WTC11 (cell line): ENCODE data around the gene CDIPT. TPM values are rescaled to one million over a fixed set of nuclear protein-coding genes. Genes with fewer than 3 reads are reported as not detected.
A peak's percentile ranks its signal among the peaks of the same experiment; 100 is the strongest.
"Not testable (repeated sequence)": the region's sequence is repeated elsewhere in the genome, so short reads cannot be mapped to it uniquely, and the experiment has no call there.

Source experiments
- ATAC-seq: fragments of 200-7000 bp; cut with Tn5 transposase; 2 replicates; pipeline ENCODE4 v1.10.0; 2021; ENCODE audit warnings: mild to moderate bottlenecking, moderate library complexity
- CTCF ChIA-PET: fragments of 300-600 bp; sonication (Branson Sonifier 250); formaldehyde crosslinking; loops from one replicate; lab custom pipeline; 2021; ENCODE audit warnings: antibody characterized with exemption; lab: Charles Lee
- POLR2A ChIA-PET: fragments of 350-600 bp; sonication (Branson Sonifier 250); formaldehyde crosslinking; loops from one replicate; lab custom pipeline; 2021; ENCODE audit warnings: antibody characterized with exemption; lab: Charles Lee
- DNase-seq: peaks from one replicate; pipeline ENCODE4 v3.0.0; 2021; ENCODE audit warnings: low spot score
- H3K27ac Mint-ChIP-seq: 2 replicates; pipeline ENCODE4 v1.8.0; 2021; ENCODE audit warnings: mixed read lengths
- H3K27me3 Mint-ChIP-seq: 2 replicates; pipeline ENCODE4 v1.8.0; 2021; ENCODE audit warnings: low read depth, mild to moderate bottlenecking, moderate library complexity, mixed read lengths
- H3K36me3 Mint-ChIP-seq: 2 replicates; pipeline ENCODE4 v1.8.0; 2021; ENCODE audit warnings: mixed read lengths
- H3K4me1 Mint-ChIP-seq: 2 replicates; pipeline ENCODE4 v1.8.0; 2022; ENCODE audit warnings: mixed read lengths
- H3K4me3 Mint-ChIP-seq: 2 replicates; pipeline ENCODE4 v1.8.0; 2021; ENCODE audit warnings: mild to moderate bottlenecking, moderate library complexity, mixed read lengths
- H3K9me3 Mint-ChIP-seq: 2 replicates; pipeline ENCODE4 v1.8.0; 2021; ENCODE audit warnings: mixed read lengths
- GTF2I ChIP-seq: fragments of 250-450 bp; sonication (Bioruptor Pico); conservative IDR thresholded peaks from 2 replicates; pipeline ENCODE4 v1.4.0; 2021; ENCODE audit warnings: mild to moderate bottlenecking
- JAZF1 ChIP-seq: fragments of 250-450 bp; sonication (Bioruptor Pico); IDR thresholded peaks from 2 replicates; pipeline ENCODE4 v1.9.0; 2021; ENCODE audit warnings: moderate library complexity, mild to moderate bottlenecking, inconsistent platforms
- NFE2L1 ChIP-seq: sonication (generic); formaldehyde crosslinking; IDR thresholded peaks from 2 replicates; pipeline ENCODE4 v1.8.1; 2023; ENCODE audit warnings: missing genetic modification reagents
- RORB ChIP-seq: fragments of 250-450 bp; sonication (Bioruptor Pico); IDR thresholded peaks from 2 replicates; pipeline ENCODE4 v1.9.0; 2021; ENCODE audit warnings: mild to moderate bottlenecking
- SMAD3 ChIP-seq: sonication (generic); formaldehyde crosslinking; IDR thresholded peaks from 2 replicates; pipeline ENCODE4 v1.8.0; 2022; ENCODE audit warnings: missing genetic modification reagents, mild to moderate bottlenecking, borderline replicate concordance
- ZNF232 ChIP-seq: sonication (generic); formaldehyde crosslinking; IDR thresholded peaks from 2 replicates; pipeline ENCODE4 v1.8.0; 2022; ENCODE audit warnings: mild to moderate bottlenecking, missing genetic modification reagents
- total RNA-seq: library from RNA; stranded (reverse); gene quantifications from 3 replicates; pipeline ENCODE4 v1.2.3, GENCODE V29; 2021
- TF ChIP-seq, protein P1 (sequence below): sonication (generic); formaldehyde crosslinking; IDR thresholded peaks from 2 replicates; pipeline ENCODE4 v1.8.0; 2022; ENCODE audit warnings: missing genetic modification reagents
- TF ChIP-seq, protein P2 (sequence below): fragments of 250-450 bp; sonication (Bioruptor Pico); IDR thresholded peaks from 2 replicates; pipeline ENCODE4 v1.9.0; 2021; ENCODE audit warnings: moderate library complexity, mild to moderate bottlenecking, inconsistent platforms, borderline replicate concordance
- TF ChIP-seq, protein P3 (sequence below): sonication (generic); formaldehyde crosslinking; IDR thresholded peaks from 2 replicates; pipeline ENCODE4 v1.8.1; 2022; ENCODE audit warnings: low read depth, missing genetic modification reagents, borderline replicate concordance
- TF ChIP-seq, protein P4 (sequence below): sonication (generic); formaldehyde crosslinking; IDR thresholded peaks from 2 replicates; pipeline ENCODE4 v1.8.1; 2023; ENCODE audit warnings: mild to moderate bottlenecking, missing genetic modification reagents, borderline replicate concordance
- TF ChIP-seq, protein P5 (sequence below): fragments of 250-450 bp; sonication (Bioruptor Pico); IDR thresholded peaks from 2 replicates; pipeline ENCODE4 v2.1.2; 2022; ENCODE audit warnings: mild to moderate bottlenecking, moderate library complexity
- TF ChIP-seq, protein P6 (sequence below): sonication (generic); formaldehyde crosslinking; IDR thresholded peaks from 2 replicates; pipeline ENCODE4 v1.8.1; 2023; ENCODE audit warnings: mild to moderate bottlenecking, missing genetic modification reagents, moderate library complexity

Gene CDIPT
- total RNA-seq, 1 experiment from 2014 or later: 71.7 TPM

DNA sequence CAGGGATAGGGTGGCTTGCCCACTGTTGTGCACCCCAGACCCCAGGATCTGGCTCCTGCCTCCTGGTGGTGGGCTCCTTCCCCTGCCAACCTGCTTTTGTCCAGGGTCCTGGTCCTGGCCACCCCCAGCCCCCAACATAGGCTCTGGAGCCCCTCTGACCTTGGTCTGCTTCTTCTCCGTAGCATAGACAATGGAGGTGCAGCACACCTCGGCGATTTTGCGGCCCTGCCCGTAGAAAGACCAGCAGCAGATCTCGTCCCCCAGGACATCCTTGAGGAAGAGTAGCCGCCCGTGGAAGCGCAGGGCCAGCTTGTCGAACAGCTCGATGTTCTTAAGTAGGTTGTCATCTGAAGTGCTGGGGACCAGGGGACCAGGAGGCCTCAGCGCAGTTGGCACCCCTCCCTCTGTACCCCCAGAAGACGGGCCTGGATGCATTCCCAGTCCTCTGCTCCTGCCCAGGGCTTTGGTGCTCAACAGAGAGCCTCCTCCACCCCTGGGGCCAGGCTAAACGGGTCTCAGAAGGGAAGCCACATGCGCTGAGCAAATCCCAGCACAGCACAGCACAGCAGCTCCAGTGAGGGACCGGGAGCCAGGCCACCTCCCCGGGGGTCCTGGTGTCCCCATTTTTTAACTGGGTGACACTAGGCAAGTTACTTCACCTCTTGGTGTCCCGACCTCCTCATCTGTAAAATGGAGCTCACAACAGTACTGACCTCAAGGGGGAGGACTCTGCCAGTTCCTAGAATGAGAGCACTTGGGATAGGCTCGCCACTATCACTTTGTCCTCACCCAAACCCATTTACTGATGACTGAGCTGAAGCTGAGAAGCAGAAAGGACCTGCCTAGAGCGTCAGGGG is 48.0 kb upstream of the CDIPT start:
- Mint-ChIP-seq H3K36me3 (no peaks in the 10 kb centered on the region), H3K4me1 (peaks cover 8% of the 10 kb centered on the region), H3K27ac (no peak overlapping the region), H3K9me3 (no peaks in the 10 kb centered on the region), H3K4me3 (no peak overlapping the region), H3K27me3 (no peaks in the 10 kb centered on the region)
- TF ChIP-seq ZNF232 (CRISPR knock-in tag) (no peak), RORB (CRISPR knock-in tag) (no peak), JAZF1 (CRISPR knock-in tag) (no peak)
- TF ChIP-seq, protein P1, sequence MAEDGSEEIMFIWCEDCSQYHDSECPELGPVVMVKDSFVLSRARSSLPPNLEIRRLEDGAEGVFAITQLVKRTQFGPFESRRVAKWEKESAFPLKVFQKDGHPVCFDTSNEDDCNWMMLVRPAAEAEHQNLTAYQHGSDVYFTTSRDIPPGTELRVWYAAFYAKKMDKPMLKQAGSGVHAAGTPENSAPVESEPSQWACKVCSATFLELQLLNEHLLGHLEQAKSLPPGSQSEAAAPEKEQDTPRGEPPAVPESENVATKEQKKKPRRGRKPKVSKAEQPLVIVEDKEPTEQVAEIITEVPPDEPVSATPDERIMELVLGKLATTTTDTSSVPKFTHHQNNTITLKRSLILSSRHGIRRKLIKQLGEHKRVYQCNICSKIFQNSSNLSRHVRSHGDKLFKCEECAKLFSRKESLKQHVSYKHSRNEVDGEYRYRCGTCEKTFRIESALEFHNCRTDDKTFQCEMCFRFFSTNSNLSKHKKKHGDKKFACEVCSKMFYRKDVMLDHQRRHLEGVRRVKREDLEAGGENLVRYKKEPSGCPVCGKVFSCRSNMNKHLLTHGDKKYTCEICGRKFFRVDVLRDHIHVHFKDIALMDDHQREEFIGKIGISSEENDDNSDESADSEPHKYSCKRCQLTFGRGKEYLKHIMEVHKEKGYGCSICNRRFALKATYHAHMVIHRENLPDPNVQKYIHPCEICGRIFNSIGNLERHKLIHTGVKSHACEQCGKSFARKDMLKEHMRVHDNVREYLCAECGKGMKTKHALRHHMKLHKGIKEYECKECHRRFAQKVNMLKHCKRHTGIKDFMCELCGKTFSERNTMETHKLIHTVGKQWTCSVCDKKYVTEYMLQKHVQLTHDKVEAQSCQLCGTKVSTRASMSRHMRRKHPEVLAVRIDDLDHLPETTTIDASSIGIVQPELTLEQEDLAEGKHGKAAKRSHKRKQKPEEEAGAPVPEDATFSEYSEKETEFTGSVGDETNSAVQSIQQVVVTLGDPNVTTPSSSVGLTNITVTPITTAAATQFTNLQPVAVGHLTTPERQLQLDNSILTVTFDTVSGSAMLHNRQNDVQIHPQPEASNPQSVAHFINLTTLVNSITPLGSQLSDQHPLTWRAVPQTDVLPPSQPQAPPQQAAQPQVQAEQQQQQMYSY (CRISPR knock-in tag): no peak
- TF ChIP-seq, protein P2, sequence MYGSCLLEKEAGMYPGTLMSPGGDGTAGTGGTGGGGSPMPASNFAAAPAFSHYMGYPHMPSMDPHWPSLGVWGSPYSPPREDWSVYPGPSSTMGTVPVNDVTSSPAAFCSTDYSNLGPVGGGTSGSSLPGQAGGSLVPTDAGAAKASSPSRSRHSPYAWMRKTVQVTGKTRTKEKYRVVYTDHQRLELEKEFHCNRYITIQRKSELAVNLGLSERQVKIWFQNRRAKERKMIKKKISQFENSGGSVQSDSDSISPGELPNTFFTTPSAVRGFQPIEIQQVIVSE (CRISPR knock-in tag): no peak
- TF ChIP-seq, protein P3, sequence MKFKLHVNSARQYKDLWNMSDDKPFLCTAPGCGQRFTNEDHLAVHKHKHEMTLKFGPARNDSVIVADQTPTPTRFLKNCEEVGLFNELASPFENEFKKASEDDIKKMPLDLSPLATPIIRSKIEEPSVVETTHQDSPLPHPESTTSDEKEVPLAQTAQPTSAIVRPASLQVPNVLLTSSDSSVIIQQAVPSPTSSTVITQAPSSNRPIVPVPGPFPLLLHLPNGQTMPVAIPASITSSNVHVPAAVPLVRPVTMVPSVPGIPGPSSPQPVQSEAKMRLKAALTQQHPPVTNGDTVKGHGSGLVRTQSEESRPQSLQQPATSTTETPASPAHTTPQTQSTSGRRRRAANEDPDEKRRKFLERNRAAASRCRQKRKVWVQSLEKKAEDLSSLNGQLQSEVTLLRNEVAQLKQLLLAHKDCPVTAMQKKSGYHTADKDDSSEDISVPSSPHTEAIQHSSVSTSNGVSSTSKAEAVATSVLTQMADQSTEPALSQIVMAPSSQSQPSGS (CRISPR knock-in tag): no peak
- POLR2A ChIA-PET: interaction anchor here (0.6 to 1.3 kb wide), 2 partner anchors 16 to 17 kb away, joined by 4 to 5 read pairs; no protein-coding TSS in a partner anchor
- ATAC-seq (peak; percentile 18), DNase-seq (no peak)
- CTCF ChIA-PET: interaction anchor here (0.6 to 1.7 kb wide), 15 partner anchors 11 to 155 kb away, joined by 3 to 11 read pairs (median 4); partner anchors contain the start of genes ASPHD1, KCTD13, SEZ6L2 and TAOK2

DNA sequence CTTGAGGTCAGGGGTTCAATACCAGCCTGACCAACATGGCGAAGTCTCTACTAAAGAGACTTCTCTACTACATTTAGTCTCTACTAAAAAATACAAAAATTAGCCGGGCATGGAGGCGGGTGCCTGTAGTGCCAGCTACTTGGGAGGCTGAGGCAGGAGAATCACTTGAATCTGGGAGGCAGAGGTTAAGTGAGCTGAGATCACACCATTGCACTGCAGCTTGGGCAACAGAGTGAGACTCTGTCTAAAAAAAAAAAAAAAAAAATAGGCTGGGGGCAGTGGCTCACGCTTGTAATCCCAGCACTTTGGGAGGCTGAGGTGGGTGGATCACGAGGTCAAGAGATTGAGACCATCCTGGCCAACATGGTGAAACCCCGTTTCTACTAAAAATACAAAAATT is 46.8 kb upstream of the CDIPT start:
- H3K36me3 Mint-ChIP-seq, POLR2A ChIA-PET: not testable (repeated sequence)
- CTCF ChIA-PET: interaction anchor here (0.6 to 2.7 kb wide), 5 partner anchors 10 to 96 kb away, joined by 3 to 10 read pairs (median 3); partner anchors contain the start of genes ASPHD1 and SEZ6L2

DNA sequence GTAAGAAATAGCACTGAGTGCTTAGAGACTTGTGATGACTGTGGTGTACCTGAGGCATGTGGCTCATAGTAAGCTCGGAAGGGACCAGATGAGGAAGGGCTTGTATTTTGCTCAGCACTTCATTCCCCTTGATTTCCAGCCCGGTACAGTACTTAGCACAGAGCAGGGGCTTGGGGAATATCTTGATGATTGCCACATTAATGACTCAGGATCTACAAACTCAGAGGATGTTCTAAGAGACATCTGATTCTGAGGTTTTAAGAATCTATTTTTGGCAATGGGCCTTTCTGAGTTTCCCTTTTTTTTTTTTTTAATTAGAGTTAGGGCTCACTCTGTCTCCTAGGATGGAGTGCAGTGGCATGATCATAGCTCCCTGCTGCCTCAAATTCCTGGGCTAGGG is 46.4 kb upstream of the CDIPT start:
- CTCF ChIA-PET: interaction anchor here (0.6 to 2.7 kb wide), 5 partner anchors 9 to 123 kb away, joined by 3 to 10 read pairs (median 3); partner anchors contain the start of genes ASPHD1 and SEZ6L2
- Mint-ChIP-seq H3K36me3 (peaks cover 4% of the 10 kb centered on the region; the same call in 1 of the 2 replicates), H3K9me3 (no peaks in the 10 kb centered on the region), H3K4me3 (no peak overlapping the region), H3K27me3 (no peaks in the 10 kb centered on the region), H3K4me1 (peaks cover 8% of the 10 kb centered on the region)
- no peak for DNase-seq
- ATAC-seq: no peak
- POLR2A ChIA-PET: no interaction called here
- TF ChIP-seq GTF2I (CRISPR knock-in tag) (no peak), SMAD3 (no peak), NFE2L1 (CRISPR knock-in tag) (no peak), ZNF232 (CRISPR knock-in tag) (no peak)
- TF ChIP-seq, protein P4, sequence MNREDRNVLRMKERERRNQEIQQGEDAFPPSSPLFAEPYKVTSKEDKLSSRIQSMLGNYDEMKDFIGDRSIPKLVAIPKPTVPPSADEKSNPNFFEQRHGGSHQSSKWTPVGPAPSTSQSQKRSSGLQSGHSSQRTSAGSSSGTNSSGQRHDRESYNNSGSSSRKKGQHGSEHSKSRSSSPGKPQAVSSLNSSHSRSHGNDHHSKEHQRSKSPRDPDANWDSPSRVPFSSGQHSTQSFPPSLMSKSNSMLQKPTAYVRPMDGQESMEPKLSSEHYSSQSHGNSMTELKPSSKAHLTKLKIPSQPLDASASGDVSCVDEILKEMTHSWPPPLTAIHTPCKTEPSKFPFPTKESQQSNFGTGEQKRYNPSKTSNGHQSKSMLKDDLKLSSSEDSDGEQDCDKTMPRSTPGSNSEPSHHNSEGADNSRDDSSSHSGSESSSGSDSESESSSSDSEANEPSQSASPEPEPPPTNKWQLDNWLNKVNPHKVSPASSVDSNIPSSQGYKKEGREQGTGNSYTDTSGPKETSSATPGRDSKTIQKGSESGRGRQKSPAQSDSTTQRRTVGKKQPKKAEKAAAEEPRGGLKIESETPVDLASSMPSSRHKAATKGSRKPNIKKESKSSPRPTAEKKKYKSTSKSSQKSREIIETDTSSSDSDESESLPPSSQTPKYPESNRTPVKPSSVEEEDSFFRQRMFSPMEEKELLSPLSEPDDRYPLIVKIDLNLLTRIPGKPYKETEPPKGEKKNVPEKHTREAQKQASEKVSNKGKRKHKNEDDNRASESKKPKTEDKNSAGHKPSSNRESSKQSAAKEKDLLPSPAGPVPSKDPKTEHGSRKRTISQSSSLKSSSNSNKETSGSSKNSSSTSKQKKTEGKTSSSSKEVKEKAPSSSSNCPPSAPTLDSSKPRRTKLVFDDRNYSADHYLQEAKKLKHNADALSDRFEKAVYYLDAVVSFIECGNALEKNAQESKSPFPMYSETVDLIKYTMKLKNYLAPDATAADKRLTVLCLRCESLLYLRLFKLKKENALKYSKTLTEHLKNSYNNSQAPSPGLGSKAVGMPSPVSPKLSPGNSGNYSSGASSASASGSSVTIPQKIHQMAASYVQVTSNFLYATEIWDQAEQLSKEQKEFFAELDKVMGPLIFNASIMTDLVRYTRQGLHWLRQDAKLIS (CRISPR knock-in tag): no peak
- TF ChIP-seq, protein P5, sequence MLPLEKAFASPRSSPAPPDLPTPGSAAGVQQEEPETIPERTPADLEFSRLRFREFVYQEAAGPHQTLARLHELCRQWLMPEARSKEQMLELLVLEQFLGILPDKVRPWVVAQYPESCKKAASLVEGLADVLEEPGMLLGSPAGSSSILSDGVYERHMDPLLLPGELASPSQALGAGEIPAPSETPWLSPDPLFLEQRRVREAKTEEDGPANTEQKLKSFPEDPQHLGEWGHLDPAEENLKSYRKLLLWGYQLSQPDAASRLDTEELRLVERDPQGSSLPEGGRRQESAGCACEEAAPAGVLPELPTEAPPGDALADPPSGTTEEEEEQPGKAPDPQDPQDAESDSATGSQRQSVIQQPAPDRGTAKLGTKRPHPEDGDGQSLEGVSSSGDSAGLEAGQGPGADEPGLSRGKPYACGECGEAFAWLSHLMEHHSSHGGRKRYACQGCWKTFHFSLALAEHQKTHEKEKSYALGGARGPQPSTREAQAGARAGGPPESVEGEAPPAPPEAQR (CRISPR knock-in tag): no peak
- TF ChIP-seq, protein P6, sequence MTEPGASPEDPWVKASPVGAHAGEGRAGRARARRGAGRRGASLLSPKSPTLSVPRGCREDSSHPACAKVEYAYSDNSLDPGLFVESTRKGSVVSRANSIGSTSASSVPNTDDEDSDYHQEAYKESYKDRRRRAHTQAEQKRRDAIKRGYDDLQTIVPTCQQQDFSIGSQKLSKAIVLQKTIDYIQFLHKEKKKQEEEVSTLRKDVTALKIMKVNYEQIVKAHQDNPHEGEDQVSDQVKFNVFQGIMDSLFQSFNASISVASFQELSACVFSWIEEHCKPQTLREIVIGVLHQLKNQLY (CRISPR knock-in tag): no peak
- TF ChIP-seq, all 79 proteins: peak for 0
- H3K27ac Mint-ChIP-seq: peak overlapping the region; percentile 24; the same call in 1 of the 2 replicates

More for the DNA sequence above, 46.8 kb upstream of the CDIPT start:
- not testable (repeated sequence) for H3K27me3 Mint-ChIP-seq, H3K27ac Mint-ChIP-seq, H3K4me1 Mint-ChIP-seq, H3K9me3 Mint-ChIP-seq, ATAC-seq, H3K4me3 Mint-ChIP-seq, DNase-seq
